OCI-LY3 (cell line): ENCODE measurements around the gene TMPRSS5.

Experiments
- H2AFZ ChIP-seq: fragments of 200-600, 300-600 bp; shearing (Covaris generic); 2 replicates; pipeline ENCODE4 v1.6.0; 2014; ENCODE audit warnings: antibody characterized with exemption, low read depth, low read length
- H3K27ac ChIP-seq: fragments of 200-600, 300-600 bp; sonication (generic); 2 replicates; pipeline ENCODE4 v1.5.1; 2014; ENCODE audit warnings: mild to moderate bottlenecking, low read length, moderate library complexity, mixed read lengths
- H3K27me3 ChIP-seq: fragments of 200-600, 300-600 bp; sonication (generic); 2 replicates; pipeline ENCODE4 v1.6.1; 2014; ENCODE audit warnings: low read depth, low read length, mixed read lengths
- H3K36me3 ChIP-seq: fragments of 200-600, 300-600 bp; sonication (generic); replicated peaks from 2 replicates; pipeline ENCODE3; 2014; ENCODE audit warnings: low read depth, low read length, mixed read lengths
- H3K4me1 ChIP-seq: fragments of 300-600, 200-600 bp; sonication (generic); 2 replicates; pipeline ENCODE4 v1.6.1; 2014; ENCODE audit warnings: low read length, mixed read lengths
- H3K4me2 ChIP-seq: fragments of 200-600, 300-600 bp; sonication (generic); 2 replicates; pipeline ENCODE4 v1.6.1; 2014; ENCODE audit warnings: low read length, mixed read lengths
- H3K4me3 ChIP-seq: fragments of 300-600, 200-600 bp; sonication (generic); 2 replicates; pipeline ENCODE4 v1.5.1; 2014; ENCODE audit warnings: antibody characterized with exemption, mild to moderate bottlenecking, low read length, moderate library complexity
- H3K79me2 ChIP-seq: fragments of 300-600, 200-600 bp; shearing (Covaris generic); 2 replicates; pipeline ENCODE4 v1.6.1; 2014; ENCODE audit warnings: mild to moderate bottlenecking, low read length, mixed read lengths
- H3K9ac ChIP-seq: fragments of 300-600, 200-600 bp; shearing (Covaris generic); 2 replicates; pipeline ENCODE4 v1.6.0; 2014; ENCODE audit warnings: mild to moderate bottlenecking, low read length, moderate library complexity
- H3K9me3 ChIP-seq: fragments of 200-600, 300-600 bp; shearing (Covaris generic); 2 replicates; pipeline ENCODE4 v1.6.1; 2014; ENCODE audit warnings: low read length, mixed read lengths; ENCODE audit not compliant: insufficient read depth
- H4K20me1 ChIP-seq: fragments of 200-600, 300-600 bp; sonication (generic); 2 replicates; pipeline ENCODE4 v1.6.1; 2016; ENCODE audit warnings: low read length, mixed read lengths; ENCODE audit not compliant: insufficient read depth
- CTCF ChIP-seq: fragments of 200-600, 300-600 bp; sonication (generic); IDR thresholded peaks from 2 replicates; pipeline ENCODE4 v1.5.1; 2014; ENCODE audit warnings: antibody characterized with exemption, low read length, low read depth
- EZH2phosphoT487 ChIP-seq: fragments of 200-600 bp; shearing (Covaris generic); IDR thresholded peaks from 2 replicates; pipeline ENCODE4 v1.6.1; 2018; ENCODE audit warnings: antibody characterized with exemption, mixed run types, low read depth

The TMPRSS5 gene

DNA sequence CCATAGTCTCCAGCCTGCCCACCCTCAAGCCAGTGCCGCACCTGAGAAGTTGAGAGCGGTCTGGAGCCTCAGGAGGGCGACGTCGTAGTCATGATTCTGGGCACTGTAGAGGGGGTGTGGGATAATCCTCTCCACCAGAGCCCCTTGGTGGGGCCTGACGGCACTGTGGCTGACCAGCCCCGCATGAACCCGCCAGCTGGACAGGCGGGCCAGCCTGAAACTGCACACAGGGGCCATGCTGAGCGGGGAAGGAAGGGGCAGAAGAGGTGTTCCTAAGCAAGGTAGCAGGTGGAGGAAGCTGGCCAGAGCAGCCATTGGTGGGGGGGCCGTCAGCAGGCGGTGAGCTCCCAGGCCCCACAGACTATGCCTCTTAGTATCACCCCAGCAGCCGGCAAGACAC, 13.1 kb downstream of the TMPRSS5 start:
- no peaks in the 10 kb centered on the region for H3K9me3 ChIP-seq
- no peak overlapping the region for H2AFZ ChIP-seq
- peaks cover 11% of the 10 kb centered on the region for H3K4me1 ChIP-seq
- H3K27me3 ChIP-seq, result no peaks in the 10 kb centered on the region
- no peaks in the 10 kb centered on the region for H4K20me1 ChIP-seq
- no peak overlapping the region for H3K27ac ChIP-seq
- TF ChIP-seq EZH2phosphoT487, result no peak
- H3K36me3 ChIP-seq, result no peaks in the 10 kb centered on the region
- no peaks in the 10 kb centered on the region for H3K79me2 ChIP-seq
- no peak overlapping the region for H3K9ac ChIP-seq
- no peak overlapping the region for H3K4me3 ChIP-seq
- H3K4me2 ChIP-seq, result no peak overlapping the region

DNA sequence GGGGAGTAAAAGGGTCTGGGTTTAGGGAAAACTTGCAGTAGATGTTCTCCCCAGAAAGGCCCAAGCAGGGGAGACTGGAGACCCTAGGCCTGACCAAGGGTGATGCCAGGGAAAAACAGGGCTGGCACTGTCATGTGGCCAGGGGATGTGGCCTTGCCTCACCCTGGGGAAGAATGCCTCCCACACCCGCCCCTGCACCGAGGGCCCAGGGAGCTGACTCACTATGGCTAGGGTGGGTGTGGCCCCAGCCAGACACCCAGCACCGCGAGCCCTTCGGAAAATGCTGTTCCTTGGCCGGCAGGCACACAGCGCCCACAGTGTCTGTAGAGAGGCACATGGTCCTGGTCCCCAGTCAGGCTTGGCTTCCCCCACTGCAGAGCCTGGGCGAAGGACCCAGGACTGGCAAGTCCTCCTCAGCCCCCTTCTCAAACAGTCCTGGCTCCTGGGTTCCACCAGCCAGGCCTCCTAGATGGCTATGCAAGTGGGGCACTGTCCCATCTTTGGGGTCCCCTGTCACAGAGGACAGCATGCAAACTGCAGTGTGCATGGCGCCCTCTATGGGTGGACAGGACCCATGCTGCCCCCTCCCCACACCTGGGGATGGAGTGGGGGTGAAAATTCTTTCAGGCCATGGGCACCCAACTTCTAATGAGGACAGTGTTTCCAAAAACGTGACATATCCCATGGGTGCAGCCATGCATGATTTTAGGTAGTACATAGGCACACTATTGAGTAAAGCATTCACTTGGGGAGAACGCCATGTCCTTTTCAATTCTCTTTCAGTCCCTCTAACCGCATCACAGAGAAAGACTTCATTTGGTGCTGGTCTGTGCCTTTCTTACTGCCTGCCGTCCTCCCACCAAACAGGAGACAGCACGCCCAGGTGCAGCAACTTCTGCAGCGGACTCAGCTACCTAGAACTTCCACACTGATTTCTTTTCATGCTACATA, 15.2 kb downstream of the TMPRSS5 start:
- Histone ChIP-seq H4K20me1 (no peaks in the 10 kb centered on the region), H3K9ac (no peak overlapping the region), H3K9me3 (no peaks in the 10 kb centered on the region), H2AFZ (no peak overlapping the region), H3K4me3 (no peak overlapping the region), H3K27me3 (no peaks in the 10 kb centered on the region), H3K4me1 (peaks cover 14% of the 10 kb centered on the region), H3K27ac (no peak overlapping the region), H3K79me2 (no peaks in the 10 kb centered on the region), H3K36me3 (no peaks in the 10 kb centered on the region), H3K4me2 (no peak overlapping the region)
- no peak for TF ChIP-seq EZH2phosphoT487
- peak; percentile 74 for TF ChIP-seq CTCF

DNA sequence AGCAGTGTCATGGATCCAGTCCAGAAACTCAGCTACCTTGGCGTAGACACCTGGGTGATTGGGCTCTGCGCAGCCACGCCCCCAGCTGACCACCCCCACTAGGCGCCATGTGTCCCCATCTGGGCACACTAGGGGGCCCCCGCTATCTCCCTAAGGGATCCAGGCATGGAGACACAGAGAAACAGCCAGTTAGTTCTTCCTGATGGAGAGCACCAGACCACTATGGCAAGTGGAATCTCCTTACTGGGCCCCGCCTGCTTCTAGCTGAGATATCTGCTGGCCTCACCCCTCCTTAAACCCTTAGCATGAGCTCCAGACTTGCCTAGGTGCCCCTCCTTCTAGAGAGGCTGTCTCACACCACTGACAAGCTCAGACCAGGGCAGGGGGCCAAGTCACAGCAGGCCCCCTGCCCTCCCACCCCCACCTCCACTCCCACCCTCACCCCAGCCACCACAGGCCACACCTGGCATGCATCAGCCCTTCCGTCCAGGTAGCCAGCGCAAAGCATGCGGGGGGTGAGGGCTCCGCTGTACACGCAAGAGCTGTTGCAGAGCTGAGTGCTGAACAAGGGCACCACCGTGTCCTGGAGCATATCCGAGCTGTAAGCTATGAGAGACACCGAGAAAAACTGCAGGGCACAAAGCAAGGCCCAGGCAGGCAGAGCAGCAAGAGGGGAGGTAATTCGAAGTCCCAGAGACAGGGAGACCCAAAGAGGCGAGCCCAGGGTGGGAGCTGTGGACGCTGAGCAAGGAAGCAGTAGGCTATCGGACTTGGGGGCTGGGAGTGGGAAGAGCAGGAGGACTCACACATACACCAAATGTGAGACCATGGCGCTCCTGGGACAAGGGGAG, 16.1 kb downstream of the TMPRSS5 start:
- no peaks in the 10 kb centered on the region for H3K36me3 ChIP-seq
- H3K9me3 ChIP-seq, result no peaks in the 10 kb centered on the region
- no peak overlapping the region for H2AFZ ChIP-seq
- H3K27ac ChIP-seq, result no peak overlapping the region
- H3K79me2 ChIP-seq, result no peaks in the 10 kb centered on the region
- no peaks in the 10 kb centered on the region for H3K27me3 ChIP-seq
- H3K4me2 ChIP-seq, result no peak overlapping the region
- TF ChIP-seq EZH2phosphoT487 (no peak), CTCF (no peak)
- H3K4me3 ChIP-seq, result no peak overlapping the region
- no peaks in the 10 kb centered on the region for H4K20me1 ChIP-seq
- H3K9ac ChIP-seq, result no peak overlapping the region
- H3K4me1 ChIP-seq, result peaks cover 11% of the 10 kb centered on the region

GRCh38 chr11:113685654-113686359, 20.3 kb downstream of the TMPRSS5 start:
- Histone ChIP-seq H3K27me3 (peaks cover 14% of the 10 kb centered on the region), H2AFZ (no peak overlapping the region), H3K4me2 (peak overlapping the region; percentile 12; the same call in 1 of the 2 replicates), H3K27ac (no peak overlapping the region), H4K20me1 (no peaks in the 10 kb centered on the region), H3K9ac (no peak overlapping the region), H3K4me3 (no peak overlapping the region), H3K4me1 (peaks cover 11% of the 10 kb centered on the region), H3K9me3 (no peaks in the 10 kb centered on the region), H3K36me3 (no peaks in the 10 kb centered on the region), H3K79me2 (no peaks in the 10 kb centered on the region)
- TF ChIP-seq CTCF, result no peak
- no peak for TF ChIP-seq EZH2phosphoT487
